Endothelial cell of umbilical vein (primary cell): ENCODE data around the gene NUDT3. TPM values are rescaled to one million over a fixed set of nuclear protein-coding genes. Genes with fewer than 3 reads are reported as not detected.
A peak's percentile ranks its signal among the peaks of the same experiment; 100 is the strongest.
"Not testable (repeated sequence)": the region's sequence is repeated elsewhere in the genome, so short reads cannot be mapped to it uniquely, and the experiment has no call there.

ENCODE experiments used
- BruUV-seq: library from RNA; stranded (reverse); fragments of 400-500 nt; replicated peaks from 2 replicates; lab custom pipeline; 2021; lab: Mats Ljungman, UMichigan
- CTCF ChIA-PET: fragments of 300-600, 350-600 bp; sonication (Branson Sonifier 250); formaldehyde crosslinking; loops from one replicate; lab custom pipeline; 2021; ENCODE audit warnings: antibody characterized with exemption, inconsistent platforms; lab: Charles Lee
- POLR2A ChIA-PET: fragments of 300-600, 350-600 bp; sonication (Branson Sonifier 250); formaldehyde crosslinking; loops from one replicate; lab custom pipeline; 2021; ENCODE audit warnings: antibody characterized with exemption, inconsistent platforms; lab: Charles Lee
- DNase-seq: peaks from one replicate; pipeline ENCODE4 v3.0.0-alpha.2; 2011; ENCODE audit warnings: low read depth, low spot score
- FAIRE-seq: peaks from 2 replicates; lab custom pipeline; 2011; peaks lifted over from hg19 to GRCh38; lab: Jason Lieb, UNC
- H2AFZ ChIP-seq: 2 replicates; pipeline ENCODE4 v1.6.0; 2012; ENCODE audit warnings: low read depth, low read length, control low read depth, inconsistent platforms
- H3K27ac ChIP-seq: 2 replicates; pipeline ENCODE4 v1.5.1; 2011; ENCODE audit warnings: low read depth, mild to moderate bottlenecking, control low read depth, low read length, moderate library complexity; ENCODE audit not compliant: insufficient read depth
- H3K27me3 ChIP-seq, 2 experiments: 2 replicates each; pipeline versions ENCODE4 v1.6.0 to v1.6.1; 2011; ENCODE audit warnings: low read length in 2 of 2, mixed read lengths in 1 of 2; ENCODE audit not compliant: control insufficient read depth in 2 of 2, insufficient read depth in 2 of 2
- H3K36me3 ChIP-seq, 2 experiments: 2 replicates in 1 of 2; 3 replicates in 1 of 2; pipeline ENCODE4 v1.5.1; 2011; ENCODE audit warnings: low read length in 2 of 2, mild to moderate bottlenecking in 1 of 2, moderate library complexity in 1 of 2; ENCODE audit not compliant: control insufficient read depth in 2 of 2, insufficient read depth in 2 of 2; ENCODE audit errors: extremely low read depth in 1 of 2
- H3K4me1 ChIP-seq: 3 replicates; pipeline ENCODE4 v1.5.1; 2011; ENCODE audit warnings: mild to moderate bottlenecking, low read length; ENCODE audit not compliant: control insufficient read depth, insufficient read depth; ENCODE audit errors: extremely low read depth
- H3K4me2 ChIP-seq: 2 replicates; pipeline ENCODE4 v1.6.1; 2011; ENCODE audit warnings: low read length, control low read depth, mixed read lengths; ENCODE audit not compliant: insufficient read depth
- H3K4me3 ChIP-seq, 3 experiments: fragments of 200-600 bp in 1 of 3; sonication (generic), shearing (Covaris generic) in 1 of 3; replicated peaks in 1 of 3; 2 replicates each; pipeline ENCODE4 v1.5.1; 2011 to 2016; ENCODE audit warnings: control low read depth in 3 of 3, low read length in 3 of 3, mild to moderate bottlenecking in 2 of 3, inconsistent platforms in 1 of 3, low read depth in 1 of 3, moderate library complexity in 1 of 3; ENCODE audit not compliant: insufficient read depth in 1 of 3
- H3K79me2 ChIP-seq: 2 replicates; pipeline ENCODE4 v1.6.0; 2012; ENCODE audit warnings: low read length, inconsistent platforms; ENCODE audit not compliant: control insufficient read depth, insufficient read depth
- H3K9ac ChIP-seq: replicated peaks from 2 replicates; pipeline ENCODE3; 2011; ENCODE audit warnings: low read length, control low read depth; ENCODE audit not compliant: insufficient read depth; ENCODE audit errors: extremely low read depth
- H3K9me1 ChIP-seq: replicated peaks from 3 replicates; pipeline ENCODE4 v1.6.0; 2011; ENCODE audit warnings: mild to moderate bottlenecking, low read length; ENCODE audit not compliant: control insufficient read depth, insufficient read depth; ENCODE audit errors: extremely low read depth
- H3K9me3 ChIP-seq: replicated peaks from 2 replicates; pipeline ENCODE4 v1.5.1; 2012; ENCODE audit warnings: low read length, inconsistent platforms; ENCODE audit not compliant: control insufficient read depth, insufficient read depth
- H4K20me1 ChIP-seq: replicated peaks from 2 replicates; pipeline ENCODE3; 2011; ENCODE audit warnings: mild to moderate bottlenecking, low read length; ENCODE audit not compliant: control insufficient read depth, insufficient read depth; ENCODE audit errors: extremely low read depth
- EZH2 ChIP-seq: IDR thresholded peaks from 2 replicates; pipeline ENCODE4 v1.6.1; 2012; ENCODE audit warnings: borderline replicate concordance, low read depth, mild to moderate bottlenecking, moderate library complexity, low read length, inconsistent platforms; ENCODE audit not compliant: severe bottlenecking
- FOS ChIP-seq: IDR thresholded peaks from 2 replicates; pipeline ENCODE4 v1.6.1; 2011; ENCODE audit warnings: mild to moderate bottlenecking, low read length, moderate library complexity, borderline replicate concordance; ENCODE audit not compliant: insufficient read depth
- MYC ChIP-seq: IDR thresholded peaks from one replicate; pipeline ENCODE4 v1.6.1; 2011; ENCODE audit warnings: mild to moderate bottlenecking, low read depth, low read length
- dilution Hi-C: fragments of 300-500 bp; cut with MboI; formaldehyde crosslinking; loops from one replicate; pipeline ENCODE4 v1.15.0; 2019; ENCODE audit warnings: low sequenced_read_pairs; ENCODE audit not compliant: extremely low pct_ligation_motif_present
- intact Hi-C: fragments of 100-400 bp; cut with micrococcal nuclease; formaldehyde crosslinking; loops from one replicate; pipeline ENCODE4 v1.10.0; 2022
- polyA plus RNA-seq, 4 experiments: library from polyadenylated mRNA; depleted of rRNA in 3 of 4; stranded (reverse) in 3 of 4; unstranded in 1 of 4; fragments of >200 nt; gene quantifications; 2 replicates each; pipeline versions ENCODE4 v1.2.1 to v1.2.3, GENCODE V29; 2011 to 2012; ENCODE audit warnings: missing spikeins in 1 of 4
- total RNA-seq: library from RNA; stranded (reverse); gene quantifications from 2 replicates; pipeline ENCODE4 v1.2.3, GENCODE V29; 2021
- TF ChIP-seq, protein P1 (sequence below), 2 donors: IDR thresholded peaks; 1 replicate in 1 of 2; 2 replicates in 1 of 2; pipeline ENCODE4 v1.5.1; 2011; ENCODE audit warnings: low read length in 2 of 2, mild to moderate bottlenecking in 2 of 2, moderate library complexity in 2 of 2, control low read depth in 1 of 2, inconsistent platforms in 1 of 2, low read depth in 1 of 2; ENCODE audit not compliant: insufficient read depth in 1 of 2; ENCODE audit errors: extremely low read depth in 1 of 2

The NUDT3 gene
- total and polyA plus RNA-seq, 2 donors (not counting 3 experiments of a cell fraction or from before 2014, with no cell fraction given) = 11.9 to 30.9 TPM

DNA sequence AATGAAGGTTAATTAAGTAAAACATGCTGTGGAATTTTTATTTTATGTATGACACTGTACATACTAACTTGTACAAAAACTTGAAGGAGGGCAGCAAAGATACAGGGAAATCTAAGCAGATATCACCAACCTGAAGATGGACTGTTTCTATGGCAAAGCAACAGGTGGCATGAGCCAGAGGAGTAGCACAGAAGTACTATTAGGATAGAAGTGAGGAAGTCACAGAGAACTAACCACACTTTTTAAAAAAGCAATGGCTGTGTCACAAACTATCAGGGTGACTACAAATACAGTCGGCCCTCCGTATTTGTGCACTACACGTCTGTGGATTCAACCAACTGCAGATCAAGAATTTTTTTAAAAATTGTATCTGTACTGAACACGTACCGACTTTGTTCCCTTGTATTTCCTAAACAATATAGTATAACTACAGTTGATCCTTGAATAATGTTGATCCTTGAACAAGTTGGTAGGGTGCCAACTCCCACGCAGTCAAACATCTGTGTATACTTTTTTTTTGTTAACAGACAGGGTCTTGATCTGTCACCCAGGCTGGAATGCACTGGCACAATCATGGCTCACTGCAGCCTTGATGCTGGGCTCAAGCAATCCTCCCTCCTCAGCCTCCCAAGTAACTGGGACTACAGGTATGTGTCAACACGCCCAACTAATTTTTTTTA, 61.0 kb downstream of the NUDT3 start:
- POLR2A ChIA-PET = no interaction called here
- BruUV-seq = no TSS peak
- Histone ChIP-seq H3K9ac (no peak overlapping the region), H2AFZ (no peak overlapping the region), H3K9me1 (no peaks in the 10 kb centered on the region), H3K4me1 (peaks cover 4% of the 10 kb centered on the region), H3K79me2 (peaks cover 14% of the 10 kb centered on the region), H3K36me3 (no peaks in the 10 kb centered on the region), H4K20me1 (no peaks in the 10 kb centered on the region), H3K9me3 (no peaks in the 10 kb centered on the region), H3K4me3 (no peak overlapping the region), H3K4me2 (no peak overlapping the region), H3K27ac (no peak overlapping the region), H3K27me3 (no peaks in the 10 kb centered on the region)
- dilution Hi-C loops (no loop called here), intact Hi-C loops (no loop called here)
- CTCF ChIA-PET = no interaction called here
- no peak for TF ChIP-seq EZH2
- TF ChIP-seq, protein P1, sequence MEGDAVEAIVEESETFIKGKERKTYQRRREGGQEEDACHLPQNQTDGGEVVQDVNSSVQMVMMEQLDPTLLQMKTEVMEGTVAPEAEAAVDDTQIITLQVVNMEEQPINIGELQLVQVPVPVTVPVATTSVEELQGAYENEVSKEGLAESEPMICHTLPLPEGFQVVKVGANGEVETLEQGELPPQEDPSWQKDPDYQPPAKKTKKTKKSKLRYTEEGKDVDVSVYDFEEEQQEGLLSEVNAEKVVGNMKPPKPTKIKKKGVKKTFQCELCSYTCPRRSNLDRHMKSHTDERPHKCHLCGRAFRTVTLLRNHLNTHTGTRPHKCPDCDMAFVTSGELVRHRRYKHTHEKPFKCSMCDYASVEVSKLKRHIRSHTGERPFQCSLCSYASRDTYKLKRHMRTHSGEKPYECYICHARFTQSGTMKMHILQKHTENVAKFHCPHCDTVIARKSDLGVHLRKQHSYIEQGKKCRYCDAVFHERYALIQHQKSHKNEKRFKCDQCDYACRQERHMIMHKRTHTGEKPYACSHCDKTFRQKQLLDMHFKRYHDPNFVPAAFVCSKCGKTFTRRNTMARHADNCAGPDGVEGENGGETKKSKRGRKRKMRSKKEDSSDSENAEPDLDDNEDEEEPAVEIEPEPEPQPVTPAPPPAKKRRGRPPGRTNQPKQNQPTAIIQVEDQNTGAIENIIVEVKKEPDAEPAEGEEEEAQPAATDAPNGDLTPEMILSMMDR (IDR thresholded peaks at IDR 0.05; ENCODE audit: extremely low read depth in 1 of 2, insufficient read depth in 1 of 2, low read depth in 1 of 2, low read length in 2 of 2) = no peak
- no peak for TF ChIP-seq FOS
- no peak for TF ChIP-seq MYC
- FAIRE-seq (no peak), DNase-seq (peak; percentile 67)

DNA sequence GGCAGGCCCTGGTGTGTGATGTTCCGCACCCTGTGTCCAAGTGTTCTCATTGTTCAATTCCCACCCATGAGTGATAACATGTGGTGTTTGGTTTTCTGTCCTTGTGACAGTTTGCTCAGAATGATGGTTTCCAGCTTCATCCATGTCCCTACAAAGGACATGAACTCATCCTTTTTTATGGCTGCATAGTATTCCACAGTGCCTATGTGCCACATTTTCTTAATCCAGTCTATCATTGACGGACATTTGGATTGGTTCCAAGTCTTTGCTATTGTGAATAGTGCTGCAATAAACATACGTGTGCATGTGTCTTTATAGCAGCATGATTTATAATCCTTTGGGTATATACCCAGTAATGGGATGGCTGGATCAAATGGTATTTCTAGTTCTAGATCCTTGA, 62.7 kb downstream of the NUDT3 start:
- H3K9me1 ChIP-seq, intact Hi-C loops, BruUV-seq, POLR2A ChIA-PET, H3K4me2 ChIP-seq, H3K9me3 ChIP-seq, H3K27ac ChIP-seq, DNase-seq, H3K36me3 ChIP-seq, H3K27me3 ChIP-seq, H4K20me1 ChIP-seq, H3K4me1 ChIP-seq, dilution Hi-C loops, H3K9ac ChIP-seq, H3K4me3 ChIP-seq, CTCF ChIA-PET, FAIRE-seq, H2AFZ ChIP-seq: not testable (repeated sequence)
- peaks cover 14% of the 10 kb centered on the region for H3K79me2 ChIP-seq
